M059J (cell line): ENCODE results near the gene PDIA4. TPM values are rescaled to one million over a fixed set of nuclear protein-coding genes. Genes with fewer than 3 reads are reported as not detected.
"Not testable (repeated sequence)": the region's sequence is repeated elsewhere in the genome, so short reads cannot be mapped to it uniquely, and the experiment has no call there.

Source experiments
- DNase-seq: peaks from one replicate; pipeline ENCODE4 v3.0.0-alpha.2; 2012; ENCODE audit warnings: low read depth
- total RNA-seq: library from RNA; depleted of rRNA; stranded (reverse); fragments of >200 nt; shearing (Covaris generic); gene quantifications from 2 replicates; pipeline ENCODE4 v1.2.3, GENCODE V29; 2014

PDIA4 gene
- total RNA-seq, 1 experiment from 2014 or later, result 409 TPM

GRCh38 chr7:149003560-149004305 lies 24.6 kb downstream of the PDIA4 start:
- DNase-seq, result no peak

DNA sequence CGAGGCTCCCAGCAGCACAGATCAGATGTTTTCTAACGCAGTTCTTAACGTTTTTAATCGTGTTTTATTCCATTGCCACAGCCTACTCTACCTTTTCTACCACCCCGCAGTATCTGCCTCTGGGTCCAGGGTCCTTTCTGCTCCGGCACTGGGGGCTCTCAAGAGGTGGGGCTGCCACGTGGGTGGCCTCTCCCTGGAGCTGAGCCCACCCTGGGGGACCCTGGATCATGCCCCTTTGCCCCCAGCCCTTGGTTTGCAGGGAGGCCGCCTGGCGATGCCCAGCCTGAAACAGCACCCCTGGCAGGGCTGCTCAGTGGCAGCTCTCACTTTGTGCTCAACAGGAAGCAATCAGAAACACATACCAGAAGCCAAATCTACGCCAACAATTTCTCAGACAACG lies 25.3 kb downstream of the PDIA4 start:
- DNase-seq, result no peak

DNA sequence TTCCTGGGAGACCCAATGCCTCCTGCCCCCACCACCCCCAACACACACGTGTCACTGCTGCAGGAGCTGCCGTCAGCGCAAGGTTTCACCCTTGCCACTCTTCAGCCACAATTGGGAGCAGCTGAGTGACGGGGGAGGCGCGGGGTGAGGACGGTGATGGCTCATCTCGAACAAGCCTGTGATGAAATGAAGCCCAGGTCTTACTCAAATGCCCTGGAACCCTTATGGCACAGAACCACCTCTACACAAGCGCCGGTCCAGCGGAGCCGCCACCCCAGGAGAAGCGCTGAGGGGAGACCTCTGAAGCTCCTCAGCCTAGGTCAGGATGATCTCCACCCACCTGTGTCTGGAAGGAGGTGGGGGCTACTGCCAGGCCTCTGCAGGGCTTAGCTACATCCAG lies 25.7 kb downstream of the PDIA4 start:
- DNase-seq, result no peak

GRCh38 chr7:149001427-149002068 lies 26.8 kb downstream of the PDIA4 start:
- no peak for DNase-seq

DNA sequence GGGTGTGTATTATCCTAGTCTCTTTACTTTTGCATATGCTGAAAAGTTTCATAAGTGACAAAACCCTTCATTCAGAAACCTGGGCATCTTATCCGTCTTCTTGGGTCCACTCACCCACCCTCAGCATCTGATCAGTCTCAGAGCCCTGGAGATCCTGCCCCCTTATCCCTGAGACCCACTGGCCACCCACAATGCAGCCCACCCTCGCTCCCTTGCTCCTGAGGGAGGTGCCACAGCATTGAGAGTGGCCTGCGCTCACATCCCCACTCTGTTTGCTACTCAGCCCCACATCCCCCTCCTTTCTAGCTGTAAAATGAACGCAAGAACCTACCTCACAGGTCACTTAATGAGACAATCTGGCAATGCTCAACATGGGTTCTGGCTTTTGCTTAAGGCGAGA lies 27.3 kb downstream of the PDIA4 start:
- no peak for DNase-seq

- DNase-seq, result no peak
Observed at GRCh38 chr7:148999192-148999591, 29.1 kb downstream of the PDIA4 start.

DNA sequence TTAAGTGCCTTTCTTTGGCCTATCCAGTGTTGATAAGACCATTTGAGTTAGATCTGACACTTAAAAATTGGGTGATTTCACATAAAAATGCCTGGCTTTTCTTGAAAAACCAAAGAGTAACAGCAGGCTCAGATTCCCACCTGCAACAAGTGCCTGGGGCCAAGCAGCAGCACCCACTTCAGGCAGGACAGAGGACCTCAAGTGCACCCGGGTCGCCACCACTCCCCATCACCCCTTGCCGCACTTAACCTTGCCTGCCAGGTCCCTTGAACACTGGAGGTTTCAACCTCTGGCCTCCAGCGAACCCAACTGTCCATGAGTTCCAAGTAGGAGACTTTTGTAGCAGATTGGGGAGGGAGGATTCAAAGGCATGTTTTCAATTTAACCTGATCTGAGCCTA lies 30.8 kb downstream of the PDIA4 start:
- DNase-seq, result no peak

GRCh38 chr7:148994576-148994975 lies 33.7 kb downstream of the PDIA4 start:
- no peak for DNase-seq

- no peak for DNase-seq
Observed at GRCh38 chr7:148993193-148993592, 35.1 kb downstream of the PDIA4 start.

DNA sequence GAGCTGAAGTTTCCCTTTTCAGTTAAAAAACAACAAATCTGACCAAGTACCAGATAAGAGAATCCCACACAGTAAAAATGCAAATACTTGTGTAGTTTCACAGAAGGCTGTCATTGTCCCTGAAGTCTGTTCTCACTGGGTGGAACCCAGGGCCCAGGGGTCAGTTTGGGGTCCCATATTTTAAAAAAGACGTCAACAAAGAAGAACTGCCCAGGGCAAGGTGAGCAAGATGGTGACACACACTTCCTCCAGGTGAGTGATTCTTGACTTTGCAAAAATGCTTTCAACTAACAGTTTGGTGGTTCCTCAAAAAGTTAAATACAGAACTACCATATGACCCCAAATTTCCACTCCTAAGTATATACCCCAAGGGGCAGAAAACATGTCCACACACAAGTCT lies 36.8 kb downstream of the PDIA4 start:
- no peak for DNase-seq

DNA sequence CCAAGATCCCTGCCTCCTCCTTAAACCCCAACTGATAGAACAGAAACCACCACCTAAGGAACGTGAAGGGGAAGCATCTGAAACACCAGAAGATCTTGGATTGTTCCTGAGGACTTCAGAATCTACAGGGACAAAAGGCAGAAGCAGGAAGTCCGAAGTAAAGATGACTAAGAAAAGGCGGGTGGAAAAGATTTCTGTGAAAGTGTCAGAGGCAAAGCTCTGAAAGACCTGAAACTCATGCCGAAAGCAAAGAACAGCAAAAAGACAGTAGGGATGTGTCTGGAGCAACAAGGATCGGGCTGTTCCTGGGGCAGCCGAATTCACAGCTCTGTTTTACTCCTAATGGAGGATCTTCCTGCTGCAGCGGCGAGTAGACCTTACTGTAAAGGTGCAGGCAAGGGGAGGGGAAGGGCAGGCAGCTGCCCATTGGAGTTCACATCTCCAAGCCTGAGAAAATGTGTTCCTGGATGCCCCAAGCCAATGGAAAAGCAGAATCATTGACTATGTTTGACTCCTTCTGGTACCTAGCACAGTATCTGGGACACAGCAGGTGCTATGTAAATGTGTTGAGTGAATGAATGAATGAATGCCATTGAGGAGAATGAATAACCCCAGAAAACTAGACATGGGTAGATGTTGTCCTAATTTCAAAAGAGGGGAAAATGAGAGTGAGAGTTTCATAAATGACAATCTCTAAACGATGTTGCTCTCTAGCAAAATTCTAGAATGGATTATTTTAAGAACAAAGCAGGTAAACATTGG lies 40.4 kb downstream of the PDIA4 start:
- DNase-seq, result no peak

GRCh38 chr7:148987010-148987750 lies 41.1 kb downstream of the PDIA4 start:
- peak; percentile 91 for DNase-seq

DNA sequence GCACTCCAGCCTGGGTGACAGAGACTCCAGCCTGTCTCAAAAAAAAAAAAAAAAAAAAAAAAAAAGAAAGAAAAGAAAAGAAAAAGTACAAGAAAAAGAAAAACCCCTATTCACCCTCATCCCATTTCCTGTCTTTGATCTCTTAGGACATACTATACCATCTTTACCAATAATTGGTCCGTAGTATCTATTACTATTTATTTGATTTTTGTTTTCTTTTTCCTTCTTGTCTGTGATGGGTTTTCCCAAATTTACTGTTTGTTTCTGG lies 41.6 kb downstream of the PDIA4 start:
- DNase-seq, result no peak

DNA sequence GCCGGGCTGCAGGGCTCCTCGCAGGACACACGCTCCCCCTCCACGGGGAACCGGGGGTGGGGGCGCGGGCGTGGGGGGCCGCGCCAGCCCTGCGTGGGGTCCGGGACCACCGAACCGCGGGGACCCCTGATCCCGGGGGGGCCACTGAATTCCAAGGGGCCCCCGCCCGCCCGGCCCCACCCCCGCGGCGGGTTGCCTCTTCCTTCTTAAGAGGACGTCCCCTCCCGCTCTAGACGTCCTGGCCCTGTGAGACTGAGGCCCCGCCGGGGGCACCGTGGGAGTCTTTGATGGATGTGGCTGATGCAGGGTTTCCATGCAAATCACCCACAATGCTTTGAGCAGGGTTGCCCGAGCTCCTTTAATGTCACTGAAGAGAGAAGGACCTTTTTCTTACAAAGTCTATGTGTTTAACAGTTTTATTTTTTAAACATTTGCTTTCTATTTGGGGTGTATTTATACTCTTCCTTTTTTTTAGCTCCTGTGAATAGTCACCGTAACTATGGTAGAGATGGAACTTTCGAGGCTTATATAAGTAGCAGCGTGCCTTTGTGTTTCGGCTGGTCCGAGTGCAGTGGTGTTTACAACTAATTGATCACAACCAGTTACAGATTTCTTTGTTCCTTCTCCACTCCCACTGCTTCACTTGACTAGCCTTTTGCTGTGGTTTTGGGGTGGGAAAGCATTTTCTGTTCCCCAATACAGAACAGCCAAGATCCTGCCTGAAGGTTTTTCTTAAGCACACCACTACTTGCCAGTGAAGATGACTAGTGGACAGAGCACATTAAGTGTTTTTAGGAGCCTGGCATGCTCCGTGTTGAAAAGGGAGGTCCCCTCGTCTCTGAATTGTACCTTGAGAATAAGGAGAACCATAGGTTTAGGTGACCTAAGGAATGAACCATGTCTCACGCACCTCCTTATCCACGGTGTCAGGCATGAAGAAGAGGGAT lies 44.8 kb downstream of the PDIA4 start:
- peak; percentile 87 for DNase-seq

- peak; percentile 54 for DNase-seq
Observed at GRCh38 chr7:148982654-148983199, 45.6 kb downstream of the PDIA4 start.

DNA sequence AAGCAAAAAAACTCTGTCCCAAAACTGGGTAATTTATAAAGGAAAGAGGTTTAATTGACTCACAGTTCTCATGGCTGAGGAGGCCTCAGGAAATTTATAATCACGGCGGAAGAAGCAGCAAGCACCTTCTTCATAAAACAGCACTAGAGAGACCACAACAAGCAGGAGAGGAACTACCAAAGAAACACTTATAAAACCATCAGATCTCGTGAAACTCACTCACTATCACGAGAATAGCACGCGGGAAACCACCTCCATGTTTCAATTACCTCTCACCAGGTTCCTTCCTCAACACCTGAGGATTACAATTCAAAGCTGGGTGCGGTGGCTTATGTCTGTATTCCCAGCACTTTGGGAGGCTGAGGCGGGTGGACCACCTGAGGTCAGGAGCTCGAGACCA lies 48.5 kb downstream of the PDIA4 start:
- DNase-seq, result no peak

DNA sequence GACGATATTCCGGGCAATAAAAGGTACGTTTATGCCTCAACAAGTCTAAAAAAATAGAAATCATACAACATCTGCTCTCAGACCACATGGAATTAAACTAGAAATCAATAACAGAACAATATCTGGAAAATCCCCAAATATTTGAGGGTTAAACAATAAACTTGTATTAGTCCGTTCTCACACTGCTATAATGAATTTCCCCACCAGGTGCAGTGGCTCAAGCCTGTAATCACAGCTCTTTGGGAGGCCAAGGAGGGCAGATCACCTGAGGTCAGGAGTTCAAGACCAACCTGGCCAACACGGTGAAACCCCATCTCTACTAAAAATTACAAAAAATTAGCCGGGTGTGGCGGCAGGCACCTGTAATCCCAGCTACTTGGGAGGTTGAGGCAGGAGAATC lies 49.2 kb downstream of the PDIA4 start:
- DNase-seq, result not testable (repeated sequence)

- DNase-seq, result no peak
Observed at GRCh38 chr7:148978091-148978490, 50.2 kb downstream of the PDIA4 start.

DNA sequence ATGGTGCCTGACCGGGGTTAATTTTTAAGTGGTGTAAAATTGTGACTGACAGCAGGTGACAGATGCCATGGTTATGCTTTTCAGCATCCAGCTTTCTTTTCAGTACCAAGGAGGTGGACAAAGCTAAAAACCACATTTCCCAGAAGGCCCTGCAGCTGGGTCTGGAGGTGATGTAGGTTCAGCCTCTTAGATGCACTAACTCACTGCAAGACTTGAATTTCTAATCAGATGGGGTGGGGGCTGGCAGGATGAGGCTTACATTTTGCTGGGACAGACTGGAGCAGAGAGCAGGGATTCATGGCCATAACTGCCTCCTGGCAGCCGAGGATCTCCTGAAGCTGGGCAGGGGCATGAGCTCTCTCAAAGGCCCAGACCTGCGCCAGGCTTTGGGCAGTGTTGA lies 52.4 kb downstream of the PDIA4 start:
- DNase-seq, result no peak

- peak; percentile 26 for DNase-seq
Observed at GRCh38 chr7:148973256-148973655, 55.0 kb downstream of the PDIA4 start.

DNA sequence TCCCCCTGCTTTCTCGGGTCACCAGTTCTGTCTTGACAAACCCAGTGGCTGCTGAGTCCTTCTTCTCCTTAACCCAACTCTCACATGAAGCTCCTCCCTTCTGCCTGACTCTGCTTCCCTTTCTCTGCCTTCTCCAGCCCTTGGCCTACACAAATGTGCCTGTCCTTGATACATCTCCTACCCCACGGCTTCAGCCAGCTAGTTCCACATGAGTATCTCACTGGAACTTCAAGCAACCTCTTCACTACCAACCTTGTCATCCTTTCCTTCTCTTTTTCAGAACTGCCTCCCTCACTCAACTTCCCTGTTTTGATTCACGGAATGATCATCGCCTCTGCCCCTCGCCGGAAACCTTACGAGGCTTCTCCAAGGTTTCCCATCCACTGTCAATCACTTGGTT lies 55.9 kb downstream of the PDIA4 start:
- no peak for DNase-seq
